Esophagus (tissue), 2 donors: ENCODE data around the gene SMG7. TPM values are rescaled to one million over a fixed set of nuclear protein-coding genes. Genes with fewer than 3 reads are reported as not detected.

Source experiments
- H3K27ac ChIP-seq, 2 donors: one replicate each; pipeline ENCODE4 v1.5.1; 2013; ENCODE audit warnings: low read depth in 2 of 2, mild to moderate bottlenecking in 2 of 2, inconsistent platforms in 1 of 2, low read length in 1 of 2, moderate library complexity in 1 of 2
- H3K27me3 ChIP-seq, 2 donors: one replicate each; pipeline ENCODE4 v1.6.1; 2013; ENCODE audit warnings: low read length in 2 of 2, control low read depth in 1 of 2, mild to moderate bottlenecking in 1 of 2; ENCODE audit not compliant: insufficient read depth in 2 of 2, control insufficient read depth in 1 of 2
- H3K36me3 ChIP-seq, 2 donors: one replicate each; pipeline ENCODE4 v1.6.1; 2013; ENCODE audit warnings: low read length in 1 of 2; ENCODE audit not compliant: control insufficient read depth in 2 of 2, insufficient read depth in 2 of 2
- H3K4me1 ChIP-seq, 2 donors: one replicate each; pipeline ENCODE4 v1.6.1; 2013; ENCODE audit warnings: low read length in 1 of 2; ENCODE audit not compliant: control insufficient read depth in 2 of 2, insufficient read depth in 2 of 2
- H3K4me3 ChIP-seq, 2 donors: one replicate each; pipeline ENCODE4 v1.5.1; 2013; ENCODE audit warnings: low read length in 2 of 2, mild to moderate bottlenecking in 2 of 2, low read depth in 1 of 2, moderate library complexity in 1 of 2
- H3K9me3 ChIP-seq, 2 donors: one replicate each; pipeline ENCODE4 v1.6.1; 2013; ENCODE audit warnings: mild to moderate bottlenecking in 2 of 2, low read depth in 1 of 2, low read length in 1 of 2, moderate library complexity in 1 of 2; ENCODE audit not compliant: control insufficient read depth in 2 of 2, insufficient read depth in 1 of 2
- WGBS, 2 donors: extraction: QIAGEN DNeasy Blood & Tissue Kit; methylation state at CpG; one replicate each; pipeline ENCODE4 v1.1.7; 2013; 5-methylcytosine and 5-hydroxymethylcytosine counted together
- polyA plus RNA-seq, 2 donors: library from polyadenylated mRNA; stranded (reverse); fragments of 200-250 nt; gene quantifications; one replicate each; pipeline ENCODE4 v1.2.3, GENCODE V29; 2013
- donor health status: healthy with polysubstance abuse.
- donor health status: Bipolar disorder and iron deficiency.

The SMG7 gene
- polyA plus RNA-seq, 2 donors: 13.2 to 14.3 TPM

GRCh38 chr1:183505454-183506089, 33.3 kb downstream of the SMG7 start:
- WGBS, 2 donors: 87 to 93% methylated on average over 5 of the region's 5 CpGs

GRCh38 chr1:183506561-183506960, 34.3 kb downstream of the SMG7 start:
- no peaks in the 10 kb centered on the region for H3K4me1 ChIP-seq
- H3K27ac ChIP-seq: no peak overlapping the region
- H3K27me3 ChIP-seq: no peaks in the 10 kb centered on the region
- no peaks in the 10 kb centered on the region for H3K36me3 ChIP-seq
- H3K4me3 ChIP-seq: no peak overlapping the region
- no peaks in the 10 kb centered on the region for H3K9me3 ChIP-seq
- WGBS, 2 donors: 79 to 82% methylated on average over 4 of the region's 4 CpGs

More at GRCh38 chr1:183505454-183506089, 33.3 kb downstream of the SMG7 start:
- H3K36me3 ChIP-seq: no peaks in the 10 kb centered on the region
- no peak overlapping the region for H3K27ac ChIP-seq
- no peaks in the 10 kb centered on the region for H3K4me1 ChIP-seq
- H3K4me3 ChIP-seq: no peak overlapping the region
- no peaks in the 10 kb centered on the region for H3K9me3 ChIP-seq
- H3K27me3 ChIP-seq: no peaks in the 10 kb centered on the region

GRCh38 chr1:183508694-183509093, 36.4 kb downstream of the SMG7 start:
- WGBS, 2 donors: 89 to 92% methylated on average over 1 of the region's 1 CpG
- Histone ChIP-seq H3K36me3 (no peaks in the 10 kb centered on the region), H3K4me3 (no peak overlapping the region), H3K27ac (no peak overlapping the region), H3K4me1 (no peaks in the 10 kb centered on the region), H3K9me3 (no peaks in the 10 kb centered on the region), H3K27me3 (no peaks in the 10 kb centered on the region)

- peaks cover 0 to under 1% of the 10 kb centered on the region in 2 donors for H3K36me3 ChIP-seq
- H3K4me3 ChIP-seq: no peak overlapping the region
- H3K4me1 ChIP-seq: no peaks in the 10 kb centered on the region
- WGBS, 2 donors: 83 to 86% methylated on average over 2 of the region's 2 CpGs
- no peaks in the 10 kb centered on the region for H3K27me3 ChIP-seq
- no peak overlapping the region for H3K27ac ChIP-seq
- H3K9me3 ChIP-seq: no peaks in the 10 kb centered on the region
Measured at GRCh38 chr1:183512450-183512849, 40.2 kb downstream of the SMG7 start.

- H3K4me1 ChIP-seq: no peaks in the 10 kb centered on the region
- H3K27me3 ChIP-seq: no peaks in the 10 kb centered on the region
- H3K27ac ChIP-seq: no peak overlapping the region
- peaks cover 4 to 6% of the 10 kb centered on the region in 2 donors for H3K36me3 ChIP-seq
- H3K4me3 ChIP-seq: no peak overlapping the region
- 89 to 91% methylated on average over 1 of the region's 1 CpG for WGBS, 2 donors
- no peaks in the 10 kb centered on the region for H3K9me3 ChIP-seq
Measured at GRCh38 chr1:183514235-183514634, 41.9 kb downstream of the SMG7 start.

GRCh38 chr1:183515002-183515689, 42.8 kb downstream of the SMG7 start:
- no peak overlapping the region for H3K4me3 ChIP-seq
- H3K36me3 ChIP-seq: peaks cover 4 to 6% of the 10 kb centered on the region in 2 donors
- no peaks in the 10 kb centered on the region for H3K27me3 ChIP-seq
- H3K9me3 ChIP-seq: no peaks in the 10 kb centered on the region
- 24 to 35% methylated on average over 2 of the region's 2 CpGs for WGBS, 2 donors
- no peak overlapping the region for H3K27ac ChIP-seq
- H3K4me1 ChIP-seq: no peaks in the 10 kb centered on the region

- no peak overlapping the region for H3K4me3 ChIP-seq
- no peak overlapping the region for H3K27ac ChIP-seq
- H3K4me1 ChIP-seq: no peaks in the 10 kb centered on the region
- H3K27me3 ChIP-seq: no peaks in the 10 kb centered on the region
- H3K9me3 ChIP-seq: no peaks in the 10 kb centered on the region
- WGBS, 2 donors: 92 to 98% methylated on average over 2 of the region's 2 CpGs
- peaks cover 4 to 6% of the 10 kb centered on the region in 2 donors for H3K36me3 ChIP-seq
Measured at GRCh38 chr1:183516725-183517124, 44.4 kb downstream of the SMG7 start.

- Histone ChIP-seq H3K36me3 (peaks cover 4 to 6% of the 10 kb centered on the region in 2 donors), H3K9me3 (no peaks in the 10 kb centered on the region), H3K4me3 (no peak overlapping the region), H3K4me1 (no peaks in the 10 kb centered on the region), H3K27ac (no peak overlapping the region), H3K27me3 (no peaks in the 10 kb centered on the region)
- 68 to 78% methylated on average over 6 of the region's 6 CpGs for WGBS, 2 donors
Measured at GRCh38 chr1:183517401-183517800, 45.1 kb downstream of the SMG7 start.

GRCh38 chr1:183520379-183520778, 48.1 kb downstream of the SMG7 start:
- Histone ChIP-seq H3K4me1 (no peaks in the 10 kb centered on the region), H3K36me3 (peaks cover 4 to 6% of the 10 kb centered on the region in 2 donors), H3K4me3 (no peak overlapping the region), H3K27me3 (no peaks in the 10 kb centered on the region), H3K27ac (no peak overlapping the region), H3K9me3 (no peaks in the 10 kb centered on the region)
- 82 to 83% methylated on average over 1 of the region's 1 CpG for WGBS, 2 donors

GRCh38 chr1:183522104-183522503, 49.8 kb downstream of the SMG7 start:
- Histone ChIP-seq H3K9me3 (no peaks in the 10 kb centered on the region), H3K36me3 (peaks cover 4 to 6% of the 10 kb centered on the region in 2 donors), H3K27ac (no peak overlapping the region), H3K27me3 (no peaks in the 10 kb centered on the region), H3K4me1 (no peaks in the 10 kb centered on the region), H3K4me3 (no peak overlapping the region)
- 93 to 95% methylated on average over 1 of the region's 1 CpG for WGBS, 2 donors
